Activated CD4-positive, alpha-beta T cell treated with anti-CD3 and anti-CD28 coated beads for 36 hours (primary cell): ENCODE results near the gene PDPK1. TPM values are rescaled to one million over a fixed set of nuclear protein-coding genes. Genes with fewer than 3 reads are reported as not detected.
A peak's percentile ranks its signal among the peaks of the same experiment; 100 is the strongest.
"Not testable (repeated sequence)": the region's sequence is repeated elsewhere in the genome, so short reads cannot be mapped to it uniquely, and the experiment has no call there.

Source experiments
- ATAC-seq: fragments of 200-7000 bp; cut with Tn5 transposase; one replicate; pipeline ENCODE4 v1.10.0; 2021; ENCODE audit warnings: mild to moderate bottlenecking, moderate library complexity
- CTCF ChIA-PET: fragments of 350-600 bp; sonication (Branson Sonifier 250); formaldehyde crosslinking; loops from one replicate; lab custom pipeline; 2021; ENCODE audit warnings: antibody characterized with exemption; lab: Charles Lee
- POLR2A ChIA-PET: fragments of 350-600 bp; sonication (Branson Sonifier 250); formaldehyde crosslinking; loops from one replicate; lab custom pipeline; 2021; ENCODE audit warnings: antibody characterized with exemption, inconsistent platforms; lab: Charles Lee
- DNase-seq: peaks from one replicate; pipeline ENCODE4 v3.0.0-alpha.2; 2020
- H3K27ac Mint-ChIP-seq: one replicate; pipeline ENCODE4 v1.8.0; 2021; ENCODE audit warnings: mixed read lengths
- H3K27me3 Mint-ChIP-seq: one replicate; pipeline ENCODE4 v1.8.0; 2021; ENCODE audit warnings: mixed read lengths
- H3K36me3 Mint-ChIP-seq: one replicate; pipeline ENCODE4 v1.8.0; 2021; ENCODE audit warnings: low read depth, mixed read lengths
- H3K4me1 Mint-ChIP-seq: one replicate; pipeline ENCODE4 v1.8.0; 2021; ENCODE audit warnings: mixed read lengths
- H3K4me3 Mint-ChIP-seq: one replicate; pipeline ENCODE4 v1.8.0; 2021; ENCODE audit warnings: mild to moderate bottlenecking, moderate library complexity, mixed read lengths
- H3K9me3 Mint-ChIP-seq: one replicate; pipeline ENCODE4 v1.8.0; 2021; ENCODE audit warnings: low read depth, mixed read lengths
- intact Hi-C, 2 experiments: fragments of 100-400 bp; cut with DNase I in 1 of 2; cut with micrococcal nuclease in 1 of 2; formaldehyde crosslinking; loops; one replicate each; pipeline versions ENCODE4 v1.14.2 to v1.15.1; 2022 to 2024; cut with DNase I, micrococcal nuclease
- microRNA-seq: library from miRNA; unstranded; fragments of <30 nt; microRNA quantifications from one replicate; pipeline ENCODE4 v1.2.0, GENCODE V29; 2021; ENCODE audit warnings: borderline replicate concordance
- total RNA-seq, 2 experiments: library from RNA; stranded (reverse); gene quantifications; one replicate each; pipeline ENCODE4 v1.2.3, GENCODE V29; 2021

Gene PDPK1
- total RNA-seq, 2 experiments from 2014 or later: 30.4 to 34.5 TPM

GRCh38 chr16:2639071-2639721 lies 101.4 kb downstream of the PDPK1 start:
- H3K9me3 Mint-ChIP-seq, H3K4me1 Mint-ChIP-seq, H3K36me3 Mint-ChIP-seq, POLR2A ChIA-PET, H3K4me3 Mint-ChIP-seq, H3K27ac Mint-ChIP-seq, intact Hi-C loops, DNase-seq, H3K27me3 Mint-ChIP-seq, CTCF ChIA-PET: not testable (repeated sequence)
- ATAC-seq: peak; percentile 89

GRCh38 chr16:2639722-2640072 lies 101.9 kb downstream of the PDPK1 start:
- POLR2A ChIA-PET, DNase-seq, intact Hi-C loops, H3K9me3 Mint-ChIP-seq, H3K36me3 Mint-ChIP-seq, H3K27ac Mint-ChIP-seq, ATAC-seq, CTCF ChIA-PET, H3K27me3 Mint-ChIP-seq, H3K4me3 Mint-ChIP-seq, H3K4me1 Mint-ChIP-seq: not testable (repeated sequence)

GRCh38 chr16:2642561-2642960 lies 104.7 kb downstream of the PDPK1 start:
- H3K27ac Mint-ChIP-seq, H3K4me3 Mint-ChIP-seq, ATAC-seq, H3K36me3 Mint-ChIP-seq, intact Hi-C loops, POLR2A ChIA-PET, H3K27me3 Mint-ChIP-seq, H3K4me1 Mint-ChIP-seq, H3K9me3 Mint-ChIP-seq, CTCF ChIA-PET, DNase-seq: not testable (repeated sequence)

GRCh38 chr16:2644754-2645453 lies 107.1 kb downstream of the PDPK1 start:
- not testable (repeated sequence) for H3K27me3 Mint-ChIP-seq

GRCh38 chr16:2651268-2651871 lies 113.5 kb downstream of the PDPK1 start:
- CTCF ChIA-PET, H3K36me3 Mint-ChIP-seq, POLR2A ChIA-PET, H3K4me3 Mint-ChIP-seq, H3K27ac Mint-ChIP-seq, ATAC-seq, H3K27me3 Mint-ChIP-seq, H3K9me3 Mint-ChIP-seq, DNase-seq, H3K4me1 Mint-ChIP-seq, intact Hi-C loops: not testable (repeated sequence)

More at GRCh38 chr16:2644754-2645453, 107.1 kb downstream of the PDPK1 start:
- ATAC-seq: peak; percentile 64
- H3K4me3 Mint-ChIP-seq, DNase-seq, POLR2A ChIA-PET, H3K36me3 Mint-ChIP-seq, H3K27ac Mint-ChIP-seq, H3K9me3 Mint-ChIP-seq, H3K4me1 Mint-ChIP-seq, intact Hi-C loops, CTCF ChIA-PET: not testable (repeated sequence)

Small RNAs within 50 kb of the gene (microRNA-seq; reads per million reads assigned to microRNA genes)
- gene MIR3178: 1.1 reads per million

Other genes starting within 250 kb of the PDPK1 start
- gene ABCA3, start 197.3 kb upstream of the PDPK1 start, total RNA-seq: 1 to 10 TPM; 6.0 to 7.2 TPM
- 10 to 100 TPM; 52.2 to 53.4 TPM for gene CCNF, start 108.6 kb upstream of the PDPK1 start, total RNA-seq
- gene TEDC2, start 77.9 kb upstream of the PDPK1 start, total RNA-seq: 10 to 100 TPM; 21.0 to 23.1 TPM
- gene NTN3, start 66.7 kb upstream of the PDPK1 start, total RNA-seq: not detected
- 10 to 100 TPM; 10.4 to 12.7 TPM for gene TBC1D24, start 62.9 kb upstream of the PDPK1 start, total RNA-seq
- gene ATP6V0C, start 24.1 kb upstream of the PDPK1 start, total RNA-seq: 100 to 1,000 TPM in 1 of 2 experiments, 10 to 100 TPM in 1; 91.7 to 130 TPM
- 10 to 100 TPM; 20.9 to 31.6 TPM for gene AMDHD2, start 17.6 kb upstream of the PDPK1 start, total RNA-seq
- not detected for gene CEMP1, start 6.6 kb upstream of the PDPK1 start, total RNA-seq
- 10 to 100 TPM; 24.0 to 26.2 TPM for gene KCTD5, start 144.5 kb downstream of the PDPK1 start, total RNA-seq
- 1 to 10 TPM; 2.3 to 2.4 TPM for gene PRSS27, start 182.2 kb downstream of the PDPK1 start, total RNA-seq
- 100 to 1,000 TPM; 517 to 598 TPM for gene SRRM2, start 214.6 kb downstream of the PDPK1 start, total RNA-seq
- 100 to 1,000 TPM; 268 to 269 TPM for gene ELOB, start 239.3 kb downstream of the PDPK1 start, total RNA-seq
- gene PRSS33, start 249.5 kb downstream of the PDPK1 start, total RNA-seq: not detected